ENCODE measurements around the gene KCNAB3.

KCNAB3 gene

GRCh38 chr17:7886227-7887037 lies 43.2 kb downstream of the KCNAB3 start:
- peak; percentile 45 for DNase-seq (ENCODE audit: low read depth)
- no peak for TF ChIP-seq CTCF (IDR thresholded peaks at IDR 0.05; ENCODE audit: low read depth, low read length)
- no peak for TF ChIP-seq MYC (IDR thresholded peaks at IDR 0.05; ENCODE audit: low read depth, low read length)
- no peak for TF ChIP-seq MAX (IDR thresholded peaks at IDR 0.05; ENCODE audit: low read depth, low read length)
- no peak for TF ChIP-seq POLR2A (IDR thresholded peaks at IDR 0.05; ENCODE audit: extremely low read depth, insufficient read length)
- H3K4me3 ChIP-seq (ENCODE audit: low read depth, low read length): peak overlapping the region; percentile 64

- TF ChIP-seq POLR2A (IDR thresholded peaks at IDR 0.05; ENCODE audit: extremely low read depth, insufficient read length): peak; percentile 28
- 0 out of 2 replicates have a peak, but pooled peaks have one; percentile 38 for TF ChIP-seq MAX (IDR thresholded peaks at IDR 0.05; ENCODE audit: low read depth, low read length)
- TF ChIP-seq CTCF (IDR thresholded peaks at IDR 0.05; ENCODE audit: low read depth, low read length): no peak
- TF ChIP-seq MYC (IDR thresholded peaks at IDR 0.05; ENCODE audit: low read depth, low read length): 0 out of 2 replicates have a peak, but pooled peaks have one; percentile 5
- DNase-seq (ENCODE audit: low read depth): peak; percentile 74
- peak overlapping the region; percentile 64 for H3K4me3 ChIP-seq (ENCODE audit: low read depth, low read length)
These were observed 44.1 kb downstream of the KCNAB3 start for GRCh38 chr17:7885367-7886226.

- peak overlapping the region; percentile 49 for H3K4me3 ChIP-seq (ENCODE audit: low read depth, low read length)
- TF ChIP-seq MYC (IDR thresholded peaks at IDR 0.05; ENCODE audit: low read depth, low read length) (no peak), POLR2A (IDR thresholded peaks at IDR 0.05; ENCODE audit: extremely low read depth, insufficient read length) (no peak), CTCF (IDR thresholded peaks at IDR 0.05; ENCODE audit: low read depth, low read length) (no peak), MAX (IDR thresholded peaks at IDR 0.05; ENCODE audit: low read depth, low read length) (no peak)
- peak; percentile 43 for DNase-seq (ENCODE audit: low read depth)
These were observed 44.9 kb downstream of the KCNAB3 start for GRCh38 chr17:7884581-7885366.

- peak overlapping the region; percentile 16 for H3K4me3 ChIP-seq (ENCODE audit: low read depth, low read length)
- DNase-seq (ENCODE audit: low read depth): peak; percentile 8
- no peak for TF ChIP-seq CTCF (IDR thresholded peaks at IDR 0.05; ENCODE audit: low read depth, low read length)
- no peak for TF ChIP-seq POLR2A (IDR thresholded peaks at IDR 0.05; ENCODE audit: extremely low read depth, insufficient read length)
- no peak for TF ChIP-seq MAX (IDR thresholded peaks at IDR 0.05; ENCODE audit: low read depth, low read length)
- no peak for TF ChIP-seq MYC (IDR thresholded peaks at IDR 0.05; ENCODE audit: low read depth, low read length)
These were observed 45.8 kb downstream of the KCNAB3 start for GRCh38 chr17:7883781-7884386.

- H3K4me3 ChIP-seq (ENCODE audit: low read depth, low read length): no peak overlapping the region
- no peak for TF ChIP-seq MAX (IDR thresholded peaks at IDR 0.05; ENCODE audit: low read depth, low read length)
- TF ChIP-seq POLR2A (IDR thresholded peaks at IDR 0.05; ENCODE audit: extremely low read depth, insufficient read length): no peak
- DNase-seq (ENCODE audit: low read depth): no peak
These were observed 47.0 kb downstream of the KCNAB3 start for GRCh38 chr17:7882629-7883028.

Data from NB4 (cell line).